ENCODE data around the gene WIPF3. TPM values are rescaled to one million over a fixed set of nuclear protein-coding genes. Genes with fewer than 3 reads are reported as not detected.
A peak's percentile ranks its signal among the peaks of the same experiment; 100 is the strongest.

Gene WIPF3, protein sequence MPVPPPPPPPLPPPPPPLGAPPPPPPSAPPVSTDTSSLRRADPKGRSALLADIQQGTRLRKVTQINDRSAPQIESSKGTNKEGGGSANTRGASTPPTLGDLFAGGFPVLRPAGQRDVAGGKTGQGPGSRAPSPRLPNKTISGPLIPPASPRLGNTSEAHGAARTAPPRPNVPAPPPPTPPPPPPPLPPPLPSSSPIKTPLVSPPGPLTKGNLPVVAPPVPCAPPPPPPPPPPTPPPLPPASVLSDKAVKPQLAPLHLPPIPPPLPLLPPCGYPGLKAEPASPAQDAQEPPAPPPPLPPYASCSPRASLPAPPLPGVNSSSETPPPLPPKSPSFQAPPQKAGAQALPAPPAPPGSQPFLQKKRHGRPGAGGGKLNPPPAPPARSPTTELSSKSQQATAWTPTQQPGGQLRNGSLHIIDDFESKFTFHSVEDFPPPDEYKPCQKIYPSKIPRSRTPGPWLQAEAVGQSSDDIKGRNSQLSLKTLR
- total RNA-seq, result 3.4 TPM

- DNase-seq, result peak; percentile 44
These were observed at the start of gene WIPF3 for GRCh38 chr7:29806208-29806994. TSS of gene WIPF3 (plus strand) at chr7:29806508. CDS start at chr7:29834725, 28,217 bp downstream.

DNA sequence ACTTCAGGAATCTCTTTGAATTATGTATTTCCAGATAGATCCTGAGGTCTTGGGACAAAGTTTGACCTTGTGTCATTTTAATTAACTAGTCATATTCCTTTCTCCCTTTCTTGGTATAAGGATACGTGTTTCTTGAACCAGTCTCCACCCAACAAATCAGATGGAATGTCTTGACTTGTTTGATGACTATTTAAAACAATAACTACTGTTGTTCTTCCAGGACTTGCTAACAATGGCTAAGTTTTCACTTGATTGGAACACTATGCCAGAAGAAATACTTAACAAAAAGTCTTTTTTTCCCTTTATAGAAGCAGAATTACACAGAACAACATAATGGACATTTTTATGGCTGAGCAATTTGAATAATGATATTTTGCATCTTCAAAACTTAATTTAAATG is 43.0 kb upstream of the WIPF3 start:
- no peak for DNase-seq

GRCh38 chr7:29764227-29764626 is 42.1 kb upstream of the WIPF3 start:
- peak; percentile 24 for DNase-seq

DNA sequence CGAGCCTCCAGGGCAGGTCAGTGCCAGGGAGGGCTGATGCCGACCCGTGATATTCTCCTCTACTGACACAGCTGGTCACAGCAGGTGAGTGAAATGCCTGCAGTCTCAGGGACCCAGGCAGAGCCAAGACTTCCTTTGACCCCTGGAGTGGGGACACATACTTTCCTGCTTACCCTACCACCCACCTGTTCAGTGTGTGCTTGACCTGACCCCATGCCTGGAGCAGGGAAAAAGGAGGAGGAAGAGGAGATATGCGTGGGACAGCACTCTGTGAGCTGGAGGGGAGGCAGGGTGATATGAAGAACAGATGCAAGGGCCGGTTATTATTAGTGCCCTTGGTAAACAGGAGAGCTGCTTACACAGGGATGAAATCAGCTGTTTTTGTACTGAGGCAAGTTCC is 40.8 kb upstream of the WIPF3 start:
- DNase-seq, result peak; percentile 53

GRCh38 chr7:29770371-29770770 is 35.9 kb upstream of the WIPF3 start:
- DNase-seq, result no peak

DNA sequence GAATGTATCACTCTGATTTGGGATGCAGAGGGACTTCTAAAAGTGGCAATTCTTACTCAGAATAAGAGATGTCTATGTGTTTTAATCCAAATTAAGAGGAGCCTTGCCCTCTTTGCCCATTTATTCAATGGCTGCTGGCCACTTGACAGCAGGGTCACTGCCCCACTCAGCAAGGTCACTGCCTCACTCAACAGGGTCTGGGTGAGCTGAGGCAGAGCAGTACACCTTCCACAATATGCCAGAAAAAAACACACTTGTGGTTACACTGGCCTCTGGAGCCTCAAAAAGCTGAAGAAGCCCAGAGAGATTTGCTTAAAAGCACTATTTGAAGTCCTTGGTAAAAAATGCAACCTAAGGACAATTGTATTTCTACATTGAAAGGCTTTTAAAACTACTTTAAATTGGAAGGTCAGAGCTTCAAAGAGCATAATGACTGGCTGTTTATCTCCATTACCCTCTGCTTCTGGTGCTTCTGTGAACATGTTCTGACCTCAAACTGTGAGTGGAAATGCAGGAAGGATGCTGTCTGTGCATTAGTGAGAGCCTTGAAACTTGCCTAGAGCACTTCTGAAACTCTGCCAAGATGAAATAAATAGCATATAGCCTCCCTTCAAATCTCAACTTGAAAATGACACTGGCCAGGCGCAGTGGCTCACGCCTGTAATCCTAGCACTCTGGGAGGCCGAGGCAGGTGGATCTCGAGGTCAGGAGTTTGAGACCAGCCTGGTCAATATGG is 35.1 kb upstream of the WIPF3 start:
- DNase-seq, result peak; percentile 31

GRCh38 chr7:29779017-29779416 is 27.3 kb upstream of the WIPF3 start:
- no peak for DNase-seq

DNA sequence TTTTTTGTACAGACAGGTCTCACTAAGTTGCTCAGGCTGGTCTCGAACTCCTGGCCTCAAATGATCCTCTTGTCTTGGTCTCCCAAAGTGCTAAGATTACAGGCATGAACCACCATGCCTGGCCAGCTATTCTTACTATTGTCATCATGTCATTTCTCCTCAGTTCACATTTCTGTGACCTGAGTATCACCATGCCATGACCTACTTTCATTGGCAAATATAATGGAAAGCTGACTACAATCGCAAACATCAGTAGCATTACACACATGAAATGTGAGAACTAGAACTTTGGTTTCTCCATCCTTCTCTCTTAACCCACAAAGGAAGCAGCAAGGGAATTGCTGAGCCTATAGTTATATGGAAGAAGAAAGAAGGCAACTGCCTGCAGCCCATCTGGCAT is 26.0 kb upstream of the WIPF3 start:
- DNase-seq, result no peak

GRCh38 chr7:29783671-29784070 is 22.6 kb upstream of the WIPF3 start:
- DNase-seq, result no peak

DNA sequence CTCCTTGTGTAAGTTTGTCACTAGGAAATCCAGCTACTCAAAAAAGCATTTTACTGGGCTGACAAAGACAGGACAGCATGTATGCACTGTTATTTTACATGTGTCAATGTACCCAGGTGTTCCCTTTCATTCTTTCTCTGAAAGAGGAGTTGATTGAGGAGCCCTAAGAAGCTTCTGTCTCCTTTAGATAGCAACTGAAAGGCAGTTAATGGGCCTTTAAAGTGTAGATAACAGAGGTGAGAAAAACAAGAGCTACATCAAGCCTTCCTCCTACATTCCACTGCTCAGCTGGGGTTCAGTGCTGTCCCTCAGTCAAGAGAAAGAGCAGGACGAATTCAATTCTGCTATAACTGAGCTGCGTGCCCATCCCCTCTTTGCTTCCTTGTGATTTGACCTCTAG is 12.8 kb upstream of the WIPF3 start:
- DNase-seq, result no peak

DNA sequence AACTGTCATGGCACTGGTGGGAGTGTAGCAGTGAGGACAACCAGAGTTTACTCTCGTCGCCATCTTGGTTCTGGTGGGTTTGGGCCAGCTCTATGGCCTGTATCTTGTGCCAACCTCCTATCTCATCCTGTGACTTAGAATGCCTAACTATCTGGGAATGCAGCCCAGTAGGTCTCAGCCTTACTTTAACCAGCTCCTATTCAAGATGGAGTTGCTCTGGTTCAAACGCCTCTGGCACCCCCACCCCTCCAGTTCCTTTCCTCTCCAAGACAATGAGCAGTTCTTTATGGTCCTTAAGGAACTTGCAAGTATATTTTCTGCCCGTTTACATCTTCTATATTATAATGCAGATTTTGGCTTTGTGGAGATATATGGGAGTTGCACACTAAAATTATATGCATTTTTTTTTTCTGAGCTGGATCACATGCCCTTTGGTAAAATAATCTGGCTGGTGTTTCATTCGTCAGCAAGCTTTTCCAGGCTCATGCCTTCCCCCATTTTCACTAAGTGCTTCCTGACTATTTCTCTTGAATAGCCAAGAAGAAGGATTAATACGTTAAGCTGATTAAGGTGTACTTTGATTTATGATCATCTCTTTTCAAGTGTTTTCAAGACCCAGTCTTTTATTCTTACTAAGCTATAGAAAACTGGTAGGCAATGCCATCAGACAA is 11.2 kb upstream of the WIPF3 start:
- no peak for DNase-seq

GRCh38 chr7:29795696-29796580 is 10.4 kb upstream of the WIPF3 start:
- DNase-seq, result no peak

- no peak for DNase-seq
These were observed 9.0 kb upstream of the WIPF3 start for GRCh38 chr7:29797112-29797944.

DNA sequence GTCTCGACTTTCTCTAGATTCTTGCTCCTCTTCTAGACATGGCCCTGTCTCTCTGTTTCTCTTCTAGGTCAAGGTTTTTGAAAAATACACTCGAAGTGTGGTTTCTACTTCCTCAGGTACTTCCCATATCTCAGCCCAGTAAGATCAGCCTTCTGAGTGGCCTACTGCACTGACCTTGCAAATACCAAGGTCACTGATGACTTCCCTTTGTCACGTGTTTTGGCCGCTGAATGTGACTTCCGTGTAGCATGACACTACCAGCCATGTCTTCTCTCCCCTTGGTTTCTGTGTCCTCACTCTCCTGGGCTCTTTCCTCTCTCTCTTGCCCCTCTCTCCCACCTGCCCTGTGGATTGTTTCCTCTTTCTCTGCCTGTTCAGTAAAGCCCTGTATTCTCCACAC is 7.9 kb upstream of the WIPF3 start:
- DNase-seq, result no peak

DNA sequence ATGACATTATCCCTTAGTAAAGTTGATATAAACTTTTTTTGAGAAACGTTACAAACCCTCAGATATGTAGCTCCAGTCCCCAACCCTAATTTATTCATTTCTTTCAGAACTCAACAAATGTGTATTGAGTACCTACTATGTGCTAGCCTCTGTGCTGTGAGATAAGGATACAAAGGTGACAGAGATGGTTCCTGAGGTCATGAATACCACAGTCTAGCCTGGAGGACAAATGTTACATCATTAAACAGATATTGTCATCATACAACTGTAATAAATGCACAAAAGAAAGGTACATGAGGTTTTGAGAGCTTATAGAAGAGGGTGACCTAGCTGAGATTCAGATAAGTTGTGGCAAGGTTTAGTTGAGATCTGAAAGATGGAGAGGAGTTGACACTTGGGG is 4.4 kb upstream of the WIPF3 start:
- DNase-seq, result no peak

DNA sequence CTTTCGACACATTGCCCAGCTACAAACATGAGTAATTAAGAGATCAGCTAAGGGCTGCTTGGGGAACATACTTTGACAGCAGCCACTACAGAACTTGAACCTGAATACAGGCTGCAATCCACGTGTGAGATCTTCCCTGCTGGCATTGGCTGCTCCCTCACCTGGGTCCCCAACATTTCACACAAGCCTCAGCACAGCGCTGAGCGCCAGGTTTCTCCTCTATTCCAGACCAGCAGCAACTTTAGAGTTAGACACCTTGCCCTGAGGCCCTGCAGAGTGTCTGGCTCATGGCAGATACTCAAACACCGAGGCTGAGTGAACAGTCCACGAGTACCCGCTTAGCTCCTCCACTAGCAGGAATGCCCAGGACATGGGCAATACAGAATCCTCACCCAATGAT is 1.3 kb upstream of the WIPF3 start:
- DNase-seq, result no peak

GRCh38 chr7:29805886-29806207 is 461 bp upstream of the WIPF3 start:
- no peak for DNase-seq

GRCh38 chr7:29806995-29807841 is 910 bp downstream of the WIPF3 start:
- DNase-seq, result peak; percentile 38

DNA sequence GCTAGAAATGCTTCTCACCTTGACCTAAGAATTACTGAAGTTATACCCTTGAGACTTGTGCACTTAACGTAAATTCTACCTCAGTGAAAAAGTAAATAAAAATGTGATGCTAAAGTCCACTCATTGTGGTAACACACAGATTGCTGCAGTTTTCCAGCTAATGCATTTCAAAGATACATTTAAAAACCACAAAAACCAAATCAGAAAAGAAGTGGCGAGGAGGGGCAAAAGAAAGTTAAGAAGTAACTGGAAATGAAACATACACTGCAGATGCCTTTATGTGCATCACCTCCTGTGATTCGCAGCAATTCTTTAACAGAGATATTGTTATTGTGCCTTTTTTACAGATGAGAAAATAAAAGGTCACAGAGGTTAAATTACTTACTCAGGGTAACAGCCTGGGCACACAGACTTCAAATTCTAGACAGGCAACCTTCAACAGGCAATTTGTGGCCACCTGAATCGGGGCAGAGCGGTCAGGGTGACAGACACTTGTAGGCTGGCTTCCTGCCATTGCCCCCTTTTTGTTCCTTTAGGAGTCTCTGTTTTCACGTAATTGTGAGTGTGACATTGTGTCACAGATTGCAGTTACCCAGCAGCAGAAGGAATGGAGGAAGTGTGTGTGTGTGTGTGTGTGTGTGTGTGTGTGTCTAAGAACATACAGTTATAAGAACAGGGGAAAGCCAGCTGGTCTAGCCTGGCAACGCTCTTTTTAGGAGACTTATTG is 1.9 kb downstream of the WIPF3 start:
- DNase-seq, result no peak

All from tongue (tissue), 2 donors.